Sigmoid colon (tissue), 7 donors: Measurements from ENCODE around the gene PAK6. TPM values are rescaled to one million over a fixed set of nuclear protein-coding genes. Genes with fewer than 3 reads are reported as not detected.

Experiments
- DNase-seq: peaks from one replicate; pipeline ENCODE4 v3.0.0-alpha.2; 2019
- H3K27ac ChIP-seq, 4 donors: fragments of 200-600 bp; sonication (generic); one replicate each; pipeline ENCODE4 v1.5.1; 2016 to 2019; ENCODE audit warnings: mild to moderate bottlenecking in 1 of 4
- H3K27me3 ChIP-seq, 3 donors: fragments of 200-600 bp; sonication (generic); one replicate each; pipeline ENCODE4 v1.5.1; 2019; ENCODE audit warnings: mild to moderate bottlenecking in 1 of 3
- H3K36me3 ChIP-seq, 4 donors: fragments of 200-600 bp; sonication (generic); one replicate each; pipeline ENCODE4 v1.5.1; 2016 to 2019
- H3K4me1 ChIP-seq, 4 donors: fragments of 200-600 bp; sonication (generic); one replicate each; pipeline ENCODE4 v1.5.1; 2017 to 2019
- H3K4me3 ChIP-seq, 4 donors: fragments of 200-600 bp; sonication (generic); one replicate each; pipeline ENCODE4 v1.5.1; 2017 to 2019; ENCODE audit warnings: mild to moderate bottlenecking in 2 of 4, moderate library complexity in 1 of 4
- H3K9me3 ChIP-seq, 4 donors: fragments of 200-600 bp in 3 of 4; sonication (generic) in 3 of 4; one replicate each; pipeline versions ENCODE4 v1.5.1 to v1.6.1; 2013 to 2019
- CTCF ChIP-seq, 4 experiments: fragments of 450-650 bp in 3 of 4; fragments of 200-600 bp in 1 of 4; IDR thresholded peaks; one replicate each; pipeline ENCODE4 v1.5.1; 2016 to 2019; ENCODE audit warnings: antibody characterized with exemption in 4 of 4, mild to moderate bottlenecking in 3 of 4, moderate library complexity in 2 of 4
- EP300 ChIP-seq, 4 donors: sonication (generic); formaldehyde crosslinking; IDR thresholded peaks; one replicate each; pipeline ENCODE4 v1.6.1; 2017; ENCODE audit warnings: antibody characterized with exemption in 4 of 4
- POLR2A ChIP-seq, 2 donors: fragments of 450-650 bp; IDR thresholded peaks; one replicate each; pipeline ENCODE4 v1.6.1; 2016; ENCODE audit warnings: antibody characterized with exemption in 2 of 2, mild to moderate bottlenecking in 2 of 2, moderate library complexity in 2 of 2
- POLR2AphosphoS5 ChIP-seq, 4 donors: sonication (generic); formaldehyde crosslinking; IDR thresholded peaks; one replicate each; pipeline ENCODE4 v1.6.1; 2017; ENCODE audit warnings: antibody characterized with exemption in 4 of 4
- WGBS, 2 donors: extraction: QIAGEN DNeasy Blood & Tissue Kit; methylation state at CpG; one replicate each; pipeline ENCODE4 v1.1.7; 2013; 5-methylcytosine and 5-hydroxymethylcytosine counted together
- intact Hi-C: fragments of 100-400 bp; cut with DNase I; formaldehyde crosslinking; loops from one replicate; pipeline ENCODE4 v1.15.1; 2023
- polyA plus RNA-seq, 3 donors: library from polyadenylated mRNA; stranded (reverse); fragments of 200-250 nt; gene quantifications; one replicate each; pipeline ENCODE4 v1.2.3, GENCODE V29; 2013
- total RNA-seq, 4 donors: library from RNA; depleted of rRNA; stranded (reverse); fragments of >200 nt; gene quantifications; one replicate each; pipeline ENCODE4 v1.1.0, GENCODE V29; 2016
- donor health status: healthy with polysubstance abuse.
- donor health status: Bipolar disorder and iron deficiency.
- donor health status: healthy.

Gene PAK6
- total and polyA plus RNA-seq, 7 donors, result 0.33 to 3.0 (median 1.4) TPM

- no peaks in the 10 kb centered on the region for H3K36me3 ChIP-seq
- H3K27ac ChIP-seq, result peak overlapping the region in 1 of 4 donors; percentile 75
- H3K27me3 ChIP-seq, result no peaks in the 10 kb centered on the region
- intact Hi-C loops, result loop anchor here (10.0 kb wide), 1 partner anchor 480 kb away; the partner anchor contains the start of gene FSIP1
- no peak overlapping the region for H3K4me3 ChIP-seq
- no peak for DNase-seq
- TF ChIP-seq EP300 (IDR thresholded peaks at IDR 0.05) (no peak), POLR2A (IDR thresholded peaks at IDR 0.05) (no peak), CTCF (IDR thresholded peaks at IDR 0.05) (no peak), POLR2AphosphoS5 (IDR thresholded peaks at IDR 0.05) (no peak)
- no peaks in the 10 kb centered on the region for H3K9me3 ChIP-seq
- WGBS, 2 donors, result 73 to 82% methylated on average over 16 of the region's 16 CpGs
- H3K4me1 ChIP-seq, result peaks cover 0 to 38% (median 12%) of the 10 kb centered on the region in 4 donors
Measured at GRCh38 chr15:40264321-40265153, 25.7 kb downstream of the PAK6 start.

DNA sequence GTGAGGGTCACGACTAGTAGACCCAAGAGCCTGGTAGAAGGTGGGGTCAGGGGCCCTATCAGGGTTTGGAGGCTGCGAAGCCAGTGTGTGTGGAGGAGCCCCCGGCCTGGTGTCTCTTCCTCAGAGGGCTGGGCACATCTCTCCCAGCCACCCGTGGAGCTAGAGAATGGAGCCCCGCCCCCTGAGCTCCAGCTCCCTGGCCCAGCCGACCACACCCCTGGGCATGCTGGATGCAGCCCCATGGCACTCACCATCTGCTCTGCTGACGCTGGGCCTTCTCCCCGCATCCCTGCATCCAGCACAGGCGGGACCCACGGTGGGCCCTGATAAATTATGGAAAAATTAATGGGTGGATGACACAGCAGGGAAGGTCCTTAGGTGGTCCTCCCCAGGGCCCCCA lies 26.5 kb downstream of the PAK6 start:
- H3K27ac ChIP-seq, result no peak overlapping the region
- 64 to 87% methylated on average over 10 of the region's 10 CpGs for WGBS, 2 donors
- no peaks in the 10 kb centered on the region for H3K9me3 ChIP-seq
- H3K27me3 ChIP-seq, result no peaks in the 10 kb centered on the region
- no peaks in the 10 kb centered on the region for H3K36me3 ChIP-seq
- no peak for TF ChIP-seq CTCF (IDR thresholded peaks at IDR 0.05)
- no peak for TF ChIP-seq POLR2A (IDR thresholded peaks at IDR 0.05)
- no peak for TF ChIP-seq POLR2AphosphoS5 (IDR thresholded peaks at IDR 0.05)
- no peak for TF ChIP-seq EP300 (IDR thresholded peaks at IDR 0.05)
- DNase-seq, result no peak
- peaks cover 0 to 38% (median 12%) of the 10 kb centered on the region in 4 donors for H3K4me1 ChIP-seq
- no peak overlapping the region for H3K4me3 ChIP-seq
- intact Hi-C loops, result loop anchor here (10.0 kb wide), 1 partner anchor 481 kb away; the partner anchor contains the start of gene FSIP1

- no peak for TF ChIP-seq CTCF (IDR thresholded peaks at IDR 0.05)
- TF ChIP-seq POLR2AphosphoS5 (IDR thresholded peaks at IDR 0.05), result no peak
- TF ChIP-seq EP300 (IDR thresholded peaks at IDR 0.05), result no peak
- no peak for TF ChIP-seq POLR2A (IDR thresholded peaks at IDR 0.05)
- H3K36me3 ChIP-seq, result no peaks in the 10 kb centered on the region
- intact Hi-C loops, result loop anchor here (10.0 kb wide), 1 partner anchor 481 kb away; the partner anchor contains the start of gene FSIP1
- no peaks in the 10 kb centered on the region for H3K27me3 ChIP-seq
- peak overlapping the region in 1 of 4 donors; percentile 82 for H3K27ac ChIP-seq
- no peak overlapping the region for H3K4me3 ChIP-seq
- no peak for DNase-seq
- WGBS, 2 donors, result 95 to 97% methylated on average over 20 of the region's 20 CpGs
- H3K9me3 ChIP-seq, result no peaks in the 10 kb centered on the region
- peaks cover 0 to 38% (median 12%) of the 10 kb centered on the region in 4 donors for H3K4me1 ChIP-seq
Measured at GRCh38 chr15:40265875-40266274, 27.0 kb downstream of the PAK6 start.

DNA sequence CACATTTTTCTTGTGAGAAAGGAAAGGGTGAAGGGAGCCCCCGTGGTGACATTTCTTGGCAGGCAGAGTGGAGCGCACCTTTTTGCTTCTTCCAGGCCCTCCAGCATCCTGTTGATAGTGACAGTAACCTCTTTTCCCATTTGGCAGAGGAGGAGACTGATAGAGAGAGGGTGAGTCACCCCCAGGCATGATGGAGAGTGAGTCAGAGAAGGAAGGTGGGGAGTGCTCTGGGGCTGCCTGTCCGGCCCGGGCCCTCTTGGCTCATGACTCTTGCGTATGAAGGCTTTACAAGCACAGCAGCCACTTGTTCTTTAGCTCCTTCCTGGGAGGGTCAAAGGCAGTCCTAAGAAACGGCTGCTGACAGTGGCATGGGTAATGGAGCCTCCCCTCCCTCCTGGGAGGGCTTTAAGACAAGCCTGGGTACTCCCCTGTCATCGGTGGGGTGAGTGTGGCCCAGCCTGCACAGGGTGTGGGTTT lies 28.0 kb downstream of the PAK6 start:
- TF ChIP-seq POLR2A (IDR thresholded peaks at IDR 0.05) (no peak), POLR2AphosphoS5 (IDR thresholded peaks at IDR 0.05) (peak in 1 of 4 donors; percentile 87), EP300 (IDR thresholded peaks at IDR 0.05) (peak in 1 of 4 donors; percentile 83)
- H3K4me3 ChIP-seq, result no peak overlapping the region

DNA sequence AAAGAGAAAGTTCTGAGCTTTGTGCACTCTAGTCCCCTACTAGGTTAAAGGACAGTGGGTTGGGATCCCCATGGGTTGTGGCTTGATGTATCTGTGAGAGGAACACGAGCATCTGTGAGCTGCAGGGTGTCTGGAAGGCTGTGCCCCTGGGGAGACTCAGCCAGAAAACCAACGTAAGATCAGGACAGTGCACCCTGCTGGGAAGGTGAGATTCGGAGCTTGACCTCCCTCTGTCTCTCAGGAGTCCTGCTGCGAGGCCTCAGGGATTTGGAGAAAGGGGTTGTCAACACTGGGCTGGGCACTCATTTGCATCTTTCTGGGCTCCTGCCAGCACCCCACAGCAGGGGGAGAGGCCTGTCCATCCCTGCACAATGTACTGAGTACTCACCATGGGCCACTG lies 28.8 kb downstream of the PAK6 start:
- Histone ChIP-seq H3K4me1 (peaks cover 0 to 37% (median 12%) of the 10 kb centered on the region in 4 donors), H3K27me3 (no peaks in the 10 kb centered on the region), H3K27ac (peak overlapping the region in 2 of 4 donors; percentile 64 to 82), H3K36me3 (no peaks in the 10 kb centered on the region), H3K9me3 (no peaks in the 10 kb centered on the region), H3K4me3 (no peak overlapping the region)
- intact Hi-C loops, result loop anchor here (10.0 kb wide), 1 partner anchor 483 kb away; the partner anchor contains the start of gene FSIP1
- TF ChIP-seq POLR2A (IDR thresholded peaks at IDR 0.05), result no peak
- no peak for TF ChIP-seq CTCF (IDR thresholded peaks at IDR 0.05)
- TF ChIP-seq POLR2AphosphoS5 (IDR thresholded peaks at IDR 0.05), result no peak
- TF ChIP-seq EP300 (IDR thresholded peaks at IDR 0.05), result no peak
- DNase-seq, result no peak
- 85 to 92% methylated on average over 4 of the region's 4 CpGs for WGBS, 2 donors

More for the DNA sequence above, 28.0 kb downstream of the PAK6 start:
- Histone ChIP-seq H3K9me3 (no peaks in the 10 kb centered on the region), H3K4me1 (peaks cover 0 to 38% (median 12%) of the 10 kb centered on the region in 4 donors), H3K27ac (peak overlapping the region in 3 of 4 donors; percentile 49 to 82 (median 64)), H3K27me3 (no peaks in the 10 kb centered on the region), H3K36me3 (no peaks in the 10 kb centered on the region)
- WGBS, 2 donors, result 68 to 74% methylated on average over 7 of the region's 7 CpGs
- DNase-seq, result peak; percentile 93
- intact Hi-C loops, result loop anchor here (10.0 kb wide), 1 partner anchor 482 kb away; the partner anchor contains the start of gene FSIP1
